IMR-90 (cell line): ENCODE measurements around the gene CD8B. TPM values are rescaled to one million over a fixed set of nuclear protein-coding genes. Genes with fewer than 3 reads are reported as not detected.
A peak's percentile ranks its signal among the peaks of the same experiment; 100 is the strongest.
"Not testable (repeated sequence)": the region's sequence is repeated elsewhere in the genome, so short reads cannot be mapped to it uniquely, and the experiment has no call there.

ENCODE experiments used
- ATAC-seq: fragments of 200-7000 bp; cut with Tn5 transposase; 2 replicates; pipeline ENCODE4 v1.9.1; 2020; ENCODE audit warnings: low read depth, mild to moderate bottlenecking, moderate library complexity
- BruUV-seq: library from RNA; stranded (reverse); fragments of 400-500 nt; replicated peaks from 2 replicates; lab custom pipeline; 2021; lab: Mats Ljungman, UMichigan
- CTCF ChIA-PET: fragments of 300-600 bp; formaldehyde crosslinking; extraction: SDS; loops from one replicate; lab custom pipeline; 2021; ENCODE audit warnings: antibody characterized with exemption; lab: Yijun Ruan, JAX
- POLR2A ChIA-PET: fragments of 300-600 bp; sonication (Branson Sonifier 250); formaldehyde crosslinking; loops from one replicate; lab custom pipeline; 2022; ENCODE audit warnings: antibody characterized with exemption; ENCODE audit not compliant: unreplicated experiment; lab: Charles Lee
- DNase-seq: peaks from one replicate; pipeline ENCODE4 v3.0.0; 2013
- H2AFZ ChIP-seq: replicated peaks from 2 replicates; pipeline ENCODE3; 2013; ENCODE audit warnings: low read length, mild to moderate bottlenecking; ENCODE audit not compliant: poor library complexity
- H2AK5ac ChIP-seq: 2 replicates; pipeline ENCODE4 v1.6.1; 2013; ENCODE audit warnings: low read depth, low read length, inconsistent platforms
- H2AK9ac ChIP-seq: replicated peaks from 2 replicates; pipeline ENCODE3; 2013; ENCODE audit warnings: mild to moderate bottlenecking, low read depth, low read length, moderate library complexity; ENCODE audit not compliant: poor library complexity
- H2BK120ac ChIP-seq: 2 replicates; pipeline ENCODE4 v1.6.1; 2013; ENCODE audit warnings: low read depth, low read length, inconsistent platforms
- H2BK15ac ChIP-seq: 3 replicates; pipeline ENCODE4 v1.6.1; 2013; ENCODE audit warnings: low read depth, low read length, inconsistent platforms
- H2BK20ac ChIP-seq: 2 replicates; pipeline ENCODE4 v1.6.1; 2013; ENCODE audit warnings: low read depth, mild to moderate bottlenecking, inconsistent platforms, low read length, moderate library complexity
- H2BK5ac ChIP-seq: 2 replicates; pipeline ENCODE4 v1.6.1; 2013; ENCODE audit warnings: mild to moderate bottlenecking, low read depth, low read length, inconsistent platforms; ENCODE audit not compliant: poor library complexity, severe bottlenecking
- H3K14ac ChIP-seq: replicated peaks from 2 replicates; pipeline ENCODE4 v1.6.1; 2013; ENCODE audit warnings: low read depth, low read length, inconsistent platforms
- H3K18ac ChIP-seq: 2 replicates; pipeline ENCODE4 v1.6.1; 2013; ENCODE audit warnings: low read depth, low read length, control low read depth
- H3K23ac ChIP-seq: 2 replicates; pipeline ENCODE4 v1.6.1; 2013; ENCODE audit warnings: low read depth, low read length, inconsistent platforms
- H3K27ac ChIP-seq: 2 replicates; pipeline ENCODE4 v1.5.1; 2013; ENCODE audit warnings: mild to moderate bottlenecking, control low read depth, low read length; ENCODE audit not compliant: insufficient read depth
- H3K27me3 ChIP-seq: 2 replicates; pipeline ENCODE4 v1.6.1; 2013; ENCODE audit warnings: low read length; ENCODE audit not compliant: control insufficient read depth, insufficient read depth
- H3K36me3 ChIP-seq: 2 replicates; pipeline ENCODE4 v1.6.1; 2013; ENCODE audit warnings: low read length, mixed read lengths; ENCODE audit not compliant: control insufficient read depth, insufficient read depth
- H3K4ac ChIP-seq: 2 replicates; pipeline ENCODE4 v1.6.1; 2013; ENCODE audit warnings: low read depth, low read length, inconsistent platforms
- H3K4me1 ChIP-seq: 2 replicates; pipeline ENCODE4 v1.6.1; 2013; ENCODE audit warnings: low read length, mixed read lengths; ENCODE audit not compliant: control insufficient read depth, insufficient read depth
- H3K4me2 ChIP-seq: 2 replicates; pipeline ENCODE4 v1.6.1; 2013; ENCODE audit warnings: low read depth, mild to moderate bottlenecking, control low read depth, low read length, moderate library complexity
- H3K4me3 ChIP-seq: 2 replicates; pipeline ENCODE4 v1.5.1; 2013; ENCODE audit warnings: low read depth, mild to moderate bottlenecking, control low read depth, low read length, moderate library complexity; ENCODE audit not compliant: insufficient read depth
- H3K56ac ChIP-seq: 2 replicates; pipeline ENCODE4 v1.6.1; 2013; ENCODE audit warnings: low read length, inconsistent platforms; ENCODE audit not compliant: insufficient read depth; ENCODE audit errors: extremely low read depth
- H3K79me1 ChIP-seq, 2 experiments: 2 replicates each; pipeline ENCODE4 v1.6.1; 2013; ENCODE audit warnings: low read length in 2 of 2, inconsistent platforms in 1 of 2, low read depth in 1 of 2
- H3K9ac ChIP-seq: 2 replicates; pipeline ENCODE4 v1.6.1; 2013; ENCODE audit warnings: low read depth, low read length, control low read depth
- H3K9me1 ChIP-seq: 2 replicates; pipeline ENCODE4 v1.6.1; 2013; ENCODE audit warnings: low read length, inconsistent platforms; ENCODE audit not compliant: insufficient read depth
- H3K9me3 ChIP-seq: 2 replicates; pipeline ENCODE4 v1.6.1; 2013; ENCODE audit warnings: low read length; ENCODE audit not compliant: control insufficient read depth, insufficient read depth
- H4K20me1 ChIP-seq: 2 replicates; pipeline ENCODE4 v1.6.1; 2013; ENCODE audit warnings: low read length, inconsistent platforms; ENCODE audit not compliant: insufficient read depth
- H4K5ac ChIP-seq: 2 replicates; pipeline ENCODE4 v1.6.1; 2013; ENCODE audit warnings: mild to moderate bottlenecking, low read depth, low read length, control low read depth
- H4K8ac ChIP-seq, 2 experiments: 2 replicates each; pipeline ENCODE4 v1.6.1; 2013; ENCODE audit warnings: low read depth in 2 of 2, low read length in 2 of 2, control low read depth in 1 of 2, inconsistent platforms in 1 of 2
- H4K91ac ChIP-seq: 2 replicates; pipeline ENCODE4 v1.6.1; 2013; ENCODE audit warnings: low read depth, low read length, inconsistent platforms; ENCODE audit not compliant: insufficient read depth
- CTCF ChIP-seq: conservative IDR thresholded peaks from 2 replicates; pipeline ENCODE4 v1.5.1; 2012; ENCODE audit warnings: mild to moderate bottlenecking, low read depth, low read length, improper control_type of control experiment
- WGBS, 2 experiments: methylation state at CpG; one replicate each; pipeline versions ENCODE4 v1.1.5 to v1.1.7; 2013; ENCODE audit warnings: missing lambda C conversion rate in 2 of 2; ENCODE audit not compliant: insufficient read length in 1 of 2; ENCODE audit errors: extremely low coverage in 2 of 2; 5-methylcytosine and 5-hydroxymethylcytosine counted together
- dilution Hi-C: fragments of 300-500 bp; cut with HindIII; formaldehyde crosslinking; loops from one replicate; pipeline ENCODE4 v1.14.3; 2018; ENCODE audit warnings: low sequenced_read_pairs; ENCODE audit not compliant: unreplicated experiment
- in situ Hi-C: fragments of 300-500 bp; cut with MboI; formaldehyde crosslinking; loops from 3 replicates; pipeline ENCODE4 v1.14.3; 2019; ENCODE audit warnings: low sequenced_read_pairs, inconsistent platforms, mixed read lengths
- intact Hi-C: fragments of 100-400 bp; cut with micrococcal nuclease; formaldehyde crosslinking; loops from 2 replicates; pipeline ENCODE4 v1.10.0; 2022
- polyA plus RNA-seq, 3 experiments: library from polyadenylated mRNA; depleted of rRNA; stranded (reverse); fragments of >200 nt; gene quantifications; 2 replicates each; pipeline ENCODE4 v1.2.3, GENCODE V29; 2012; ENCODE audit warnings: low replicate concordance in 1 of 3
- total RNA-seq: library from RNA; depleted of rRNA; stranded (reverse); fragments of >200 nt; gene quantifications from 2 replicates; pipeline ENCODE4 v1.2.3, GENCODE V29; 2012

CD8B gene
- total and polyA plus RNA-seq, 2 of the 4 experiments (the other 2 are of a cell fraction), result not detected

GRCh38 chr2:86900687-86901086, 39.0 kb upstream of the CD8B start:
- H3K4ac ChIP-seq, ATAC-seq, H3K9me1 ChIP-seq, H3K23ac ChIP-seq, H3K27me3 ChIP-seq, H3K4me2 ChIP-seq, H3K9ac ChIP-seq, dilution Hi-C loops, H2AK9ac ChIP-seq, CTCF ChIA-PET, H2AK5ac ChIP-seq, H2BK20ac ChIP-seq, POLR2A ChIA-PET, H2BK15ac ChIP-seq, H3K36me3 ChIP-seq, H3K14ac ChIP-seq, H2BK120ac ChIP-seq, H3K4me1 ChIP-seq, H3K27ac ChIP-seq, H2AFZ ChIP-seq, H4K91ac ChIP-seq, H4K20me1 ChIP-seq, H3K18ac ChIP-seq, H3K79me1 ChIP-seq, H4K8ac ChIP-seq, in situ Hi-C loops, H4K5ac ChIP-seq, BruUV-seq, H3K4me3 ChIP-seq, H2BK5ac ChIP-seq, H3K56ac ChIP-seq, intact Hi-C loops, H3K9me3 ChIP-seq: not testable (repeated sequence)
- no CpG with 5 or more reads among the region's 4 CpGs for WGBS, 2 experiments
- 0 out of 2 replicates have a peak, but pooled peaks have one; percentile 3 for TF ChIP-seq CTCF
- DNase-seq, result peak; percentile 1

- H3K56ac ChIP-seq, H2BK5ac ChIP-seq, POLR2A ChIA-PET, H3K36me3 ChIP-seq, H3K79me1 ChIP-seq, H3K18ac ChIP-seq, H2AK9ac ChIP-seq, DNase-seq, H3K9ac ChIP-seq, in situ Hi-C loops, H2BK120ac ChIP-seq, H4K5ac ChIP-seq, dilution Hi-C loops, H4K20me1 ChIP-seq, intact Hi-C loops, H3K23ac ChIP-seq, H3K27me3 ChIP-seq, H3K4ac ChIP-seq, H2BK15ac ChIP-seq, CTCF ChIA-PET, H2BK20ac ChIP-seq, ATAC-seq, BruUV-seq, H4K91ac ChIP-seq, H3K4me1 ChIP-seq, H4K8ac ChIP-seq, H2AK5ac ChIP-seq, H3K9me1 ChIP-seq, H3K4me2 ChIP-seq, H3K9me3 ChIP-seq, H3K14ac ChIP-seq, H2AFZ ChIP-seq, H3K27ac ChIP-seq, H3K4me3 ChIP-seq: not testable (repeated sequence)
- WGBS, 2 experiments, result no CpG with 5 or more reads among the region's 3 CpGs
Observed at GRCh38 chr2:86886026-86886425, 24.3 kb upstream of the CD8B start.
